Suppressor macrophage treated with lipopolysaccharide for 1 hour (primary cell): ENCODE measurements around the gene SRGAP2B.
A peak's percentile ranks its signal among the peaks of the same experiment; 100 is the strongest.
"Not testable (repeated sequence)": the region's sequence is repeated elsewhere in the genome, so short reads cannot be mapped to it uniquely, and the experiment has no call there.

Experiments
- DNase-seq, 3 donors: peaks; one replicate each; pipeline ENCODE4 v3.0.0-alpha.2; 2020 to 2022

SRGAP2B gene

DNA sequence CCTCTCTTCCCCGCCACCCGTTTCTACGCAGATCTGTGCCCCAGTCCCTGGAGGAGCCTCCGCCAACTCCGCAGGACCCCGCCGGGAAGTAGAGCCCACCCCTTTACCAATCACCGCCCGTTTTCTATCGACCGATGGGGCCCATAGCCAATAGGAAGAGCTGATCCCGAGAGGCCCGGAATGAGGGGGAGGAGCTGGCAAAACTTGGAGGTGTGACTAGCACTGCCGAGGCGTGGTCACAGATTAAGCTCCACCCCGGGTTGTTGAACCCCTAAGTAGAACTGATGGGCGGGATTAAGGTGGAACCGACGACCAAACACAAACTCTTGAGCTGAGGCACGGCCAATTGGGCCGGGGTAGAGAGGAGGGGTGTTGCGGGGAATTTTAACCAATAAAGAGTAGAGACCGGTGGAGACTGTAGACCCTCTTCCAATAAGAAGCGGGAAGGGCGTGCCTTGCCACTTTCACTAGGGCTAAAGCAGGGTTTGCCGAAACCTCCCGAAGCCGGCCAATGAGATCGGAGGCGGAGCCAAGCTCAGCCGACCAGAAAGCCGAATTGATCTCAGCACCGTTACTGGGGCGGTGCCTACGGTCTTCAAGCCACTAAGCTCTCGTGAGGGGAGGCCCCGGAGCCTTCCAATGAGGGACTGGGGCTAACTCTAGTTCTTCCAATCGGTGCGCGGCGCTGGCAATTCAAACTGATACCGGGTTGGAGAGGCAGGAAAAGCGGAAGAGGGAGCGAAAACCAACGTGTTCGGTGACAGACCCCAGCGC lies at the start of gene SRGAP2B, which contains the start of gene FAM72D:
TSS of gene SRGAP2B (minus strand) at position 45 of the 774 bp plus-strand sequence. CDS start 2,427 bp downstream, outside the sequence.
TSS of gene FAM72D (plus strand) at position 691 of the 774 bp plus-strand sequence. CDS start 874 bp downstream, outside the sequence.
- not testable (repeated sequence) for DNase-seq

DNA sequence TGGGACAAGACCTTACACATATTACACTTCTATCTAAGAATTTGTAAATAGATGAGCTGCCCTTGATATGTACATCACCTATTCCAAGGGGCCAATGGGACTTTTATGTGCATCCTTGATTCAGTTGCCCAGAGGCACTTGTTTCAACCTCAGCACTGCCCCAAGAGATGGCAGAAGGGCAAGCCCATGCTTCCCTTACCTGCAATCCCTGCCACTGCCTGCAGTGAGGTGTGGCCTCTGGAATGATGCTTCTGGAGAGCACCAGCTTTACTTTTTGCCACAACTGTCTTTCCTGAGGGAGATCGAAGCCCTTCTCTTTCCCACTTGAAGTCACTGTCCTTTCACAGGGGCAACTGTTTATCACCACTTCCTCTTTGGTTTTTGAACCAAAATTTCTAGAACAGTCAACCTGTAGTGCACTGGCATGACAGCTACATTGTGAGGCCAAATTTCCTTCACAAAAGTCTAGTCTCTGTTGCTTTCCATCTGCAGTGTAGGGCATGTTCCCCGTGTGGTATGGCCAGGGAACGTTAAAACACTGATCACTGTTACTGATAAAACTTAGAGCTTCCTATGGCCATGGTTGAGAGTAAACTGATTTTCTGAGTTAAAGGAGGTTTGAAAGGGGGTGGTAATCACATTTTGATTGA lies 49.3 kb upstream of the SRGAP2B start:
- not testable (repeated sequence) for DNase-seq

DNA sequence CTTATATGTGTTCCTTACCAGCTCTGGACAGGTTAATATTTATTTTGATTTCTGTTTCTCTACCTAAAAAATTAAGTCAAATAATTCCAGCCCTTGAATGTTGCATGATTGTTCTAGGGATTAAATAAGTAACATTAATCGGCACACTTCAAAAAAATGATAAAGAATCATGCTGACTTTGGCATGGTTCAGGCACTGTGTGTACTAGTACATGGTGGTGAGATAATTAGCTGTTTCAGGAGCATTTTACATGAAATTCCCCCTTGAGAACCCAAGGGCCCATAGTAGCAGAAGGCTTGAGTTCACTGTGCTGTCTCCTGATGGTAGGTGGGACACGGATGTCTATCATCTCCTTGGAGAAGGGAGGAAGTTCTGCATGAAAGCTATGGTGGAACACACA lies 45.4 kb upstream of the SRGAP2B start:
- DNase-seq, result not testable (repeated sequence)

DNA sequence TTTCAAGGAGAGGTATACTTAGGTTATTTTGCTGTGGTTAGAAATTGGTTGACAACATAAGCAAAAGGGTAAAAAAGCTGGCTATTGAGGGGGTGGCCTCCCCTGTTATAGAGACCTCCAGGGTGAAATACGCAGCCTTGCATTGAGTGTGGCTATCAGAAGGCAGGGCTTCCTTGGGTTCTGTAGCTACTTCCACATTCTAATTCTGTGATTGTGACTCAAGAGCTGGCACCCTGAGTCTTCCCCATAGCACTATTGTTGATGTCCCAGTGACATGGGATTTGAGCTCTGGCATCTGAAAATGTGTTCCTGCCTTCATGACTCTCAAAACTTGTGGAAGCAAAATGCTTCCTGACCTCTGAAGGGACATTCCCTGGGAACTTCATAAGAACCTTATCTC lies 39.3 kb upstream of the SRGAP2B start:
- DNase-seq, result not testable (repeated sequence)

DNA sequence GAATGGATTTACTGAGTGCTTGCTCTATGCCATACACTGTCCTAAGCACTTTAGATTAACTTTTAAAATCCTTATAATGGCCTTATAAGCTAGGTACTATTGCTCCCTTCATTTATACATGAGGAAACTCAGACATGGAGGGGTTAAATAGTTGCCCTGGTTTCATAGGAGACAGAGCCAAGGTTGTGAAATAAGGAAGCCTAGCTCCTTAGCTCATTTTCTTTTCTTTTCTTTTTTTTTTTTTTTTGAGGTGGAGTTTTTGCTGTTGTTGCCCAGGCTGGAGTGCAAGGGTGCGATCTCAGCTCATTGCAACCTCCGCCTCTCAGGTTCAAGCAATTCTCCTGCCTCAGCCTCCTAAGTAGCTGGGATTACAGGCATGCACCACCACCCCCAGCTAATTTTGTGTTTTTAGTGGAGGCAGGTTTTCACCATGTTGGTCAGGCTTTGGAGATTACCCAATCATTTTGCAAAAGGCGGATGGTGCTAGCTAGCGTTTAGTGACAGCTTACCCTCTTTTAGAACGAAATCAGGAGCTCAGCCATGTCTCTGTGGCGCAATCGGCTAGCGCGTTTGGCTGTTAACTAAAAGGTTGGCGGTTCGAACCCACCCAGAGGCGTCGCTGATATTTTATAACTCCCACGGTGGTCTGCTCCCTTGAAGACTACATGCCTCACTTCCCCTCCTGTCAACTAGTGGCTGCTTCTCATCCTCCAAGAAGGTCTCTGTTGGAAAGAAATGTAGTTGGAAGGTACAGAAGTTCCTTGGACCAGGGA lies 33.8 kb upstream of the SRGAP2B start:
- peak in 2 of 3 donors; percentile 31 to 41 for DNase-seq

DNA sequence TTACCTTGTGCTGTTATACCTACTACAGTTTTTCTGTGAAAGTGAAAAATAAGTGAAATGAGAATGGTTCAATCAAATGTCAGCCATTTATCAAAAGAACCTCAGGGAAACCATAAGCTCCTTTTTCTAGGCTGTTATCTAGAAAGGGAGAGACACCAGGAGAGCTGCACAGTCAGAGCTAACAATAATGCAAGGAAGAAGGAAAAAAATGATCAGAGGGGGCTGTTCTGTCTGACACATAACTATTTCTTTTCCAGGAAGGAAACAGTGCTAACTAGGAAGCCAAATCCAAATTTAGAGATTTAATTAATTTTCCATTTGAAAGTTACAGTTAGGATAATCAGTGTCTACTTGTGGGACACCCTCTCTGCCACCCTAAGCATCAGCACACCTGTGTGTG lies 32.0 kb upstream of the SRGAP2B start:
- DNase-seq, result not testable (repeated sequence)

DNA sequence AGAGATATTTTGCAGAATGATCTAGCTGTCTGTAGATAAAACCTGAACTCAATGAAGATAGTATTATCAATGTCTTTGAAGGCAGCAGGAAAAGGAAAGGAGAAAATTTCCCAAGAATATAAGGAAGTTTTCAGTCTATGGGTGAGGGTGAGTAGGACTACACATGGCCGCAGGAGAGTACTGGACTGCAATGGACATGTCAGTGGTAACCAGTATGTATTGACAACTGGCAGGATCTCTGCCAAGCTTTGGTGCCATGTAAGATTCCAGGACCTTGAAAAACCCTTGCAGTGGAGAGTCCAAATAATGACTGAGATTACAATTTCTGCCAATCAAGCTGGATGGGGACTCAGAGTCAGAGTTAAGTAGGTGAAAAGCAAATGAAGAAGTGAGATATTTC lies 30.0 kb upstream of the SRGAP2B start:
- not testable (repeated sequence) for DNase-seq

DNA sequence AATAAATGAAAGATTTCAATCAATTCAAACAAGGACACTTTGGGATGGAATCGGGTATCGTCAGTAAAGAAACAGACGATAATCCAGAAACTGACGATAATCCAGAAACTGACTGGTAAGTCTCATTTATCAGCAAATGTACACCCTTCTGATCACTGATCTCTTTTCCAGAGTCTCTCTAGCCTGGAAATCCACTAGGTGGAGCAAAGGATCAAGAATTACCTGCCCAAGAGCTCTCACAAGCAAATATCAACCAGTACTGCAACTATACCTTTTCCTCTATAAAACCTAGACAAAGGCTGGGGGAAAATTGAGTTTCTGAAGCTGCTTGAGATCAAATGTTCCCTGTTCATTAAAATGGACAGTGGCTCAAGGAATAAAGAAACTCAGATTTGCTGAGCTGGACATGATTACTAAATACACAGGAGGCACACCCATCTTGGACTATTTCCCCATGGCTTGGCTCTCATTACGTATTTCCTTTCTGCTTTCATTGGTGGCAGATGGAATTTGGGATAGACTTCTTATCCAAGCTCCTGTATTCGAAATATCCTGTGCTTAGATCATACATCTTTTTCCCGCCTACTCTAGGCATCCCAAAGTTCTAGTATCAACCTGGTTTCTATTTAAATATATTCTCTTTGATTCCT lies 29.0 kb upstream of the SRGAP2B start:
- not testable (repeated sequence) for DNase-seq

DNA sequence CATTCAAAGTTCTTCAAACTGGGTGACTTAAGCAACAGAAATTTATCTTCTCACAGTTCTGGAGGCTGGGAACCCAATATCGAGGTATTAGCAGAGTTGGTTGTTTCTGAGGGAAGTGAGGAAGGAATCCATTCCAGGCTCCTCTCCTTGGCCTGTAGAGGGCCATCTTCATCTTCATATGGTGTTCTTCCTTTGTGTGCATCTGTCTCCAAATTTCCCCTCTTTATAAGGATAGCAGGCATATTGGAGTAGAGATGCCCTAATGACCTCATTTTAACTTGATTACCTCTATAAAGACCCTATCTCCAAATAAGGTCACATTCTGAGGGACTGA lies 27.9 kb upstream of the SRGAP2B start:
- not testable (repeated sequence) for DNase-seq

DNA sequence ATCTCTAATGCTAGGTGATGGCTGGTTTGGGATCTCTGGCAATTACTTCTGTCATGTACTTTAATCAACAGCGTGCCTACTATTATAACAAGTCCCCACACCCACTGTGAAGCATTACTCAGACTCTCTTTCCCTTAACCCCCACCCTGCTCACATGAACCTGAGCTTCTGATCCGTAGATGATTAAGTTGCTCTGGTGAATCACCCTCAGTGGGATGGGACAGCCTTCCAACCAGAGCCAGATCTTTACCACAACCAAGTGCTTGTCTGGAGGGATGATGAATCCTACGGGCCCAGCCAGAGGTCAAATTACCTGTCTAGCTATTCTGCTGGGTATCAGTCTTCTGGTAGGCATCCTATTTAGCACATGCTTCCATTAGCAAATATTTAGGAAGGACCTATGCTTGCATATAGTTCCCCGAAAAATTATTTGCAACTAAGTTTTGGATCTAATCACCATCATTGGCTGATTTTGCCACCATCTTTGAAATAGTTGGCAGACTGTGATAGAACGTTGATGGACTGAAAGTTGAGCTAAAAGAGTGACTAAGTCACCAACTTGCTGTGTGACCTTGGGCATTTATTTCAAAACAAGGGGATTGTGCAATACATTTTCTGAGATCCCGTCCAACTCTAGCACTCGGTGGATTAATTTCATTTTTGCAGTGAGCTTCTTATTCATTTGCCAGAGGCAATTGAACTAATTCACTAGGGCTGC lies 27.4 kb upstream of the SRGAP2B start:
- DNase-seq, result not testable (repeated sequence)

DNA sequence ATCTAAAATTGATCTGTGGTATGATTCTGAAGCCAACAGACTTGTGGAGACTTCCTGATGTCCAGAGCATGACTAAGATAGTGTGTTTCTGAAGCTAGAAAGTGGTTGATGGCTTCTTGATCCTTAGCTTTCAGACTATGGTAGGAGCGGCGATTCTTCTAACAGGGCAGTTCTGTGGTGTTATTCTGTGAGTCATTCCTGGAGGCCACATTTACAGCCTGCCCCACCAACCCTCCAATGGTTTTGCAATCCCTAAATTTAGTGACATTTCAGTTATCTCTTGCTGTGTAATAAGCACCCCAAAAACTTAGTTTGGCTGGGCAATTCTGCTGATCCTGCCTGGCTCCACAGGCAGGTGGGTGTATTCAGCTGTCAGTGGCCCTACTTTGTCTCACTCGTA lies 24.7 kb upstream of the SRGAP2B start:
- not testable (repeated sequence) for DNase-seq

DNA sequence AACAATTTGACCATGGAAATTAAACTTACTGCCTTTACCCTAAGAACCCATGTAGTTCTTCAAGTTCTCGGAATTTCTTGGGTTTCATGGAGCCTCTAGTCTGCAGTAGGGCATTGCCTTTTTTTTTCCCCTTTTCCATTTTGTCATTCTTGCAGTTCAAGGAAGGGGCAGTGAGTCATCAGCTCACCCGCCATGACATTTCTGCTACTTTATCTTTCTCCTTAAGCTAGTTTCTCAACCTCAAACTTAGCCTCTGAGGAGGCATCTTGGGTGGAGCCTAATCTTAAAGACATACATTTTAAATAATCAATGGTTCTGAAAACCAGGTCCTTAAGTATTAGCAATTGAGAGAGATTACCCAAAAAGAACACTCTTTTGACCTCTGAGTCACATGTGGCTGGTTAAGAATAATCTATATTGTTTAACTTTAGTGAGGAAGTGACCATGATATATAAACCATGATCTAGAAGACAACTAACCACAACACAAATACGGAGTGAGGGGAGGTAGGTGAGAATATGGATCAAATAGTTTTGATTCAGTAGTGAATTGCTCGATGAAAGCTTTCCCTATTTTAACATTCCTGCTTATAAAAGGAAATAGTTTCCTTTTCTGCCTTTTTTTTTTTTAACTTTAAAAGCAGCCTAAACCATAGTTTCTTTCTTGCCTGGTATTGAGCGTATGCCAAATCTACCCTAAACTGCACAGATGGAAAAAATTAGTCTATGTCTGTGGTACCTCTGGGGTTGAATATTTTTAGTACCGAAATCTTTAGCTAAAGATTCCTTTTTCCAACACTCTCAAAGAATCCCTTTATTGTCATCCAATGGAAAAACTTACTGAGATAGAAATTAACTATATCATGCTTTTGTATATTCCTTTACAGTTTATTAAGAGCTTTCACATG lies 20.7 kb upstream of the SRGAP2B start:
- not testable (repeated sequence) for DNase-seq

DNA sequence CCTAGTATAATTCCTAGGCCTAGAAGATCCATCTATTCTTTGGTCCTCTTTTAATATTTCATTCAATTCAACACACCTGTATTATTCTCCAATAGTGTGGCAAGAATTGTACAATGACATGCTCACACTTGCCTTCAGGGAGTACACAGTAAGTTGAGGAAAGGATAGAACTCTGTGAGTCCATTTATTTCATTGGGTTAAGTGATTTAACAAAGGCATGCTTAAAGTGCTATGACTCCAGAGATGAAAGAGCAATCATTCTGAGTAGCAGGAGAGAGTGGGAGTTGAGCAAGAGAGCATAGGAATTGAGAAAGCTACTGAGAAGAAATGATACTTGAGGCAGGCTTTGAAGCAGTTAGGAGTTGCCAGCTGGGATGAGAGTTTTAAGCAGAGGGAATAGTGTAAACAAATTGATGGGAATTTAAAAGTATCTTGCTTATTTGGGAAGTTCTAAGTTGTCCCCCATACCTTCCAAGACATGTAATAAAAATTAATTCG lies 19.5 kb upstream of the SRGAP2B start:
- not testable (repeated sequence) for DNase-seq

DNA sequence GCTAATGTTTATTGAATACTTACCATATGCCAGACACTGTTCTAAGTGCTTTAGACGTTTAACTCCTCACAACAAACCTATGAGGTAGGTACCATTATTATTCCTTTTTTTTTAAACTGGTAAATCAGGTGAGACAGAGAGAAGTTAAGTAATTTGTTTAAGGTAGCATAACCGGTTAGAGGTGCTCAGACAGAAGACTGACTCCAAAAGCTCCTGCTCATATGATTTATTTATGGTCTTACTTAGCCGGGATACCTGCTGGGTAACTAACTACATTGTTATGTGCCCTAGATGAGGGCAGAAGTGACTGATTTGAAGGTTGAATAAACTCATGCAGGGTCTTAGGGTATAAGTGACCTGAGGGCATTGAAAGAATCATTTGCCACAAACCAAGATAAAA lies 17.6 kb upstream of the SRGAP2B start:
- not testable (repeated sequence) for DNase-seq

DNA sequence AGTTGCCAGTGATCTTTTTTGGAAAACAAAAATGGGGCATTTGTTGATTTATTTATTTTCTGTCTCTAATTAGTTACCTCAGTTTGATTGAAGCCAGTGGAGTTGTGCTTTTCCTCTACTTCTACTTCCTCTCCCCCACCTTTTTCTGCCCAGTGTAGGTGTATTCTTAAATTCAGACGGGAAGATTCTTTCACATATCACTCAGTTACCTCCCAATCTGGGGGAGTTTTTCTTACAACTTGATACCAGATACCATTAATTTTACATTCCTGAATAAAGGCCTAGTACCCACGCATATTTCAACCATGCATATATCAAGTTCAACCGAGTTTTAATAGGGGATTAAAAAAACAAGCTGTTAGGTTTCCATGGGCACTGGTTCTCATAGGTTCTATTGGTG lies 16.5 kb upstream of the SRGAP2B start:
- DNase-seq, result not testable (repeated sequence)

DNA sequence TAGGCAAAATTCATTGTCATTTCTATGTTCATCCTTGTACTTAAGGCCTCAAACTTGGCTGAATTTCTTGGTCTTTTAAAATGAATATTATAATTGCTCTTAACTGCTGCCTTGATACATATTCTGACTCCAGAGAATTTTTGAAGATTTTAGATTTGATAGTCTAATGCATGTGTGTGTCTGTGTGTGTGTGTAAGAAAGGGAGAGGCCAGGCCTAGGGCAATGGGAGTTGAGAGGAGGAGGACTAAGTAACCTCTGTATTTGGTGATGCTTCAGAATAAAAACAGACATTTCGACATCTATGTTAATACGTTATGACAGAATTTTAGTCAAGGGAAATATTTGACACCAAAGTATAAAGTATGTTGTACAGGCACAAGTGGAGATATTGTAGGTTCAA lies 8.2 kb upstream of the SRGAP2B start:
- not testable (repeated sequence) for DNase-seq

DNA sequence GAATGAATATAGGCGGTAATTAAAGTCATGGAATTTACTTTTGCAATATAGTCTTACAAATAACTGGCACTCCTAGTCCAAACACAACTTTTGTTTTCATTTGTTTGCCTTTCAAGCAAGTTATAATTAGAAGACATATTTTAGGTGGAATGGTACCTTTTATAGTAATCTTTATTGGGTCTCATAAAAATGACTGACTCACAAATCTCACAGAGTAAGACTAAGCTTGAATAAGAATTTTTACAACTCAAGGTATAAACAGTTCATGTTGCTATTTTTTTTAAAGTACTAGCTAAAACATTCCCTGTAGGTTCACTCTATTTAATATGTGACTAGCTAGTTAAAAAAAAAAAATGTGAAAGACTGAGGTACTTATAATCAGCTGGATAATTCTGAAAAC lies 6.6 kb upstream of the SRGAP2B start:
- DNase-seq, result not testable (repeated sequence)

DNA sequence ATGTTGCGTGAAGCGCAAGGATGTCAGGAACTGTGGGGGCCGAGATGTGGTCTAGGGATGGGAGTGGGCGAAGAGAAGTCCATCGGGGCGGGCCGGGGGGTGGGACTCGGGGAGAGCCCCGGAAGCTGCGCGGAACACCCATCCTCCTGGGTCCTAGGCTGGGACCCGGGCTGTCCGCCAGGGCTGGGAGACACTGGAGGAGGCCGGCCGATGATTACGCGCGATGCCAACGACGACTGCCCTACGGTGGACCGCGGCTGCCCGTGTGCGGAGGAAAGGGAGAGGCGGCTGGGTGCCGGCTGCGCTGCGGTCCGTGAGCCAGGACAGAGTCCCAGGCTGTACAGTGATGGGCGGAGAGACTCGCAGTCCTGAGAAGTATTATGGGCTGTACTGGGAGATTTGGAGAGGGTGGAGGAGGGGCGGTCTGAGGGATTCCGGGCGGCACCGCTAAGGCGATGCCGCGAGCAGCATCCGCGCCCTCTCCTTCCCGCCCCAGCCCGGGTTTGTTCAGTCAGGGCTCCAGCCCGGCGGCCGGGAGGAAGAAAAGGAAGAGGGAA lies 395 bp downstream of the SRGAP2B start:
- DNase-seq, result not testable (repeated sequence)

DNA sequence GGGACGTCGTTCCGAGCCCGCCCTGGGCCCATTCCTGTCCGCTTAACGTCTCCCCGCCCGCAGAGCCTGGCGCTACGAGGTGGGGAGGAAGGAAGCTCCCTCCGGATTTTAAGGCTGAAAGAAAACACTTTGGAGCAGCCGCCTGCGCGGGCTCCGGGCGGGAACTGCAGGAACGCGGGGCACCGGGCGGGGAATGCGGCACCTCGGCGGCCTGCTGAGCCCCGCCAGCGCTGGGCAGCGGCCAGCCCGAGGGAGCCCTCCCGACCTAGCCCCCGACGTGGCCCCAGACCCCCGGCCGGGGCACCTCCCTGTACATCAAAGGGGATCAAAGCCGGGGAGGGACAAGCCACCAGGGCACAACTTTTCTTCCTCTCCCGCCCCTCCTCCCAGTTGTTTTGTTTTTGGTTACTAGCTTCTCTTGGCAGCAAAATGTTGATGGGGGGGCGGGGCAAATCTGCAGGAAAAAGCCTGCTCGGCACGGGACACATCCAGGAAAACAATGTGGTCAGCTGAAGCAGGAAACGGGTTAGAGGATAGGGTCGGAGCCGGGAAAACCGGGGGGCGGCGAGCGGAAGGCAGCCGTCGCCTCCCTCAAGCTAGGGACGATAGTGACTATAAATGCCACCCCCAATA lies 1.5 kb downstream of the SRGAP2B start:
- peak in 2 of 3 donors; percentile 9 to 24 for DNase-seq
